H1 (cell line): ENCODE measurements around the gene GAPDHS. TPM values are rescaled to one million over a fixed set of nuclear protein-coding genes. Genes with fewer than 3 reads are reported as not detected.
A peak's percentile ranks its signal among the peaks of the same experiment; 100 is the strongest.

Experiments used
- CTCF ChIA-PET: fragments of 300-600 bp; sonication (Branson Sonifier 250); formaldehyde crosslinking; loops from one replicate; lab custom pipeline; 2021; ENCODE audit not compliant: partially characterized antibody; lab: Charles Lee
- POLR2A ChIA-PET: fragments of 300-600 bp; sonication (Branson Sonifier 250); formaldehyde crosslinking; loops from one replicate; lab custom pipeline; 2021; ENCODE audit warnings: inconsistent platforms; ENCODE audit not compliant: partially characterized antibody; lab: Charles Lee
- DNase-seq, 2 experiments: peaks; one replicate each; pipeline versions ENCODE4 v3.0.0 to v3.0.0-alpha.2; 2010 to 2022; ENCODE audit warnings: low spot score in 2 of 2, low read depth in 1 of 2, mixed read lengths in 1 of 2
- FAIRE-seq: peaks from 2 replicates; lab custom pipeline; 2011; peaks lifted over from hg19 to GRCh38; lab: Jason Lieb, UNC
- H2AFZ ChIP-seq: 2 replicates; pipeline ENCODE4 v1.8.1; 2012; ENCODE audit warnings: low read length, inconsistent platforms
- H2AK5ac ChIP-seq: 2 replicates; pipeline ENCODE4 v1.6.1; 2013; ENCODE audit warnings: low read depth, low read length
- H2BK120ac ChIP-seq: replicated peaks from 2 replicates; pipeline ENCODE3; 2013; ENCODE audit warnings: low read depth, low read length, inconsistent platforms
- H2BK12ac ChIP-seq: 2 replicates; pipeline ENCODE4 v1.6.1; 2013; ENCODE audit warnings: low read depth, low read length
- H2BK15ac ChIP-seq: 2 replicates; pipeline ENCODE4 v1.6.1; 2013; ENCODE audit warnings: low read length
- H2BK20ac ChIP-seq: 2 replicates; pipeline ENCODE4 v1.6.1; 2013; ENCODE audit warnings: low read length
- H2BK5ac ChIP-seq: 2 replicates; pipeline ENCODE4 v1.6.1; 2013; ENCODE audit warnings: low read depth, low read length
- H3K14ac ChIP-seq: 2 replicates; pipeline ENCODE4 v1.6.1; 2013; ENCODE audit warnings: inconsistent platforms; ENCODE audit not compliant: insufficient read length
- H3K18ac ChIP-seq: 2 replicates; pipeline ENCODE4 v1.6.1; 2013; ENCODE audit warnings: low read length; ENCODE audit errors: extremely low read depth
- H3K23ac ChIP-seq: 2 replicates; pipeline ENCODE4 v1.6.1; 2013; ENCODE audit warnings: inconsistent platforms; ENCODE audit not compliant: insufficient read length
- H3K23me2 ChIP-seq: 2 replicates; pipeline ENCODE4 v1.6.1; 2013; ENCODE audit warnings: low read depth, low read length
- H3K27ac ChIP-seq: 2 replicates; pipeline ENCODE4 v1.6.1; 2011; ENCODE audit warnings: low read depth, low read length, inconsistent platforms
- H3K27me3 ChIP-seq, 4 experiments: replicated peaks in 1 of 4; 1 replicate in 1 of 4; 2 replicates in 3 of 4; pipeline versions ENCODE4 v1.6.1 to v1.8.1; 2011 to 2013; ENCODE audit warnings: low read length in 3 of 4, mild to moderate bottlenecking in 3 of 4, inconsistent platforms in 2 of 4, mixed read lengths in 2 of 4, moderate library complexity in 1 of 4; ENCODE audit not compliant: control insufficient read depth in 3 of 4, insufficient read depth in 3 of 4; ENCODE audit errors: extremely low read depth in 1 of 4
- H3K36me3 ChIP-seq, 4 experiments: 2 replicates each; pipeline versions ENCODE4 v1.6.1 to v1.8.1; 2011 to 2013; ENCODE audit warnings: mild to moderate bottlenecking in 4 of 4, low read length in 3 of 4, moderate library complexity in 2 of 4, control low read depth in 1 of 4, inconsistent platforms in 1 of 4; ENCODE audit not compliant: insufficient read depth in 4 of 4, control insufficient read depth in 2 of 4
- H3K4ac ChIP-seq: replicated peaks from 2 replicates; pipeline ENCODE3; 2013; ENCODE audit warnings: low read length, low read depth, mixed read lengths, inconsistent platforms; ENCODE audit not compliant: insufficient read length
- H3K4me1 ChIP-seq, 4 experiments: replicated peaks in 1 of 4; 1 replicate in 1 of 4; 2 replicates in 3 of 4; pipeline versions ENCODE4 v1.6.1 to v1.8.1; 2011 to 2013; ENCODE audit warnings: low read length in 3 of 4, inconsistent platforms in 2 of 4, mixed read lengths in 1 of 4; ENCODE audit not compliant: insufficient read depth in 4 of 4, control insufficient read depth in 3 of 4
- H3K4me2 ChIP-seq, 2 experiments: 2 replicates each; pipeline versions ENCODE4 v1.6.1 to v1.8.1; 2011 to 2013; ENCODE audit warnings: low read depth in 2 of 2, low read length in 2 of 2, control low read depth in 1 of 2, inconsistent platforms in 1 of 2, mild to moderate bottlenecking in 1 of 2; ENCODE audit not compliant: insufficient read depth in 1 of 2
- H3K4me3 ChIP-seq, 4 experiments: fragments of 200-600, 300-600 bp in 1 of 4; sonication (generic), shearing (Covaris generic), sonication (Bioruptor Twin) in 1 of 4; 2 replicates each; pipeline versions ENCODE4 v1.5.1 to v1.8.1; 2011 to 2016; ENCODE audit warnings: low read length in 4 of 4, low read depth in 3 of 4, control low read depth in 2 of 4, inconsistent platforms in 2 of 4, mild to moderate bottlenecking in 2 of 4, mixed read lengths in 1 of 4, moderate library complexity in 1 of 4; ENCODE audit not compliant: insufficient read depth in 2 of 4; ENCODE audit errors: extremely low read depth in 1 of 4
- H3K56ac ChIP-seq: replicated peaks from 2 replicates; pipeline ENCODE3; 2013; ENCODE audit warnings: low read depth, mild to moderate bottlenecking, mixed read lengths, low read length, inconsistent platforms; ENCODE audit not compliant: insufficient read length
- H3K79me1 ChIP-seq: 2 replicates; pipeline ENCODE4 v1.6.1; 2013; ENCODE audit warnings: low read depth, low read length, control low read depth
- H3K79me2 ChIP-seq, 2 experiments: 2 replicates each; pipeline versions ENCODE4 v1.6.1 to v1.8.1; 2012 to 2013; ENCODE audit warnings: low read length in 2 of 2, mild to moderate bottlenecking in 2 of 2, inconsistent platforms in 1 of 2; ENCODE audit not compliant: insufficient read depth in 2 of 2, control insufficient read depth in 1 of 2
- H3K9ac ChIP-seq, 4 experiments: replicated peaks in 1 of 4; 1 replicate in 1 of 4; 2 replicates in 3 of 4; pipeline versions ENCODE4 v1.6.1 to v1.8.1; 2011 to 2013; ENCODE audit warnings: low read depth in 3 of 4, low read length in 3 of 4, control low read depth in 2 of 4, mild to moderate bottlenecking in 2 of 4, moderate library complexity in 2 of 4, inconsistent platforms in 1 of 4; ENCODE audit errors: extremely low read depth in 1 of 4
- H3K9me3 ChIP-seq, 2 experiments: 2 replicates each; pipeline versions ENCODE4 v1.6.1 to v1.8.1; 2012 to 2013; ENCODE audit warnings: mild to moderate bottlenecking in 2 of 2, moderate library complexity in 2 of 2, control low read depth in 1 of 2, inconsistent platforms in 1 of 2, low read depth in 1 of 2, low read length in 1 of 2, mixed read lengths in 1 of 2; ENCODE audit not compliant: insufficient read depth in 2 of 2
- H4K20me1 ChIP-seq, 2 experiments: replicated peaks in 1 of 2; 2 replicates each; pipeline versions ENCODE3 to v1.8.1; 2011 to 2013; ENCODE audit warnings: inconsistent platforms in 2 of 2, low read length in 2 of 2, mild to moderate bottlenecking in 1 of 2; ENCODE audit not compliant: insufficient read depth in 2 of 2, control insufficient read depth in 1 of 2
- H4K5ac ChIP-seq: 2 replicates; pipeline ENCODE4 v1.6.1; 2013; ENCODE audit warnings: low read length, low read depth, mixed read lengths, inconsistent platforms; ENCODE audit not compliant: insufficient read length
- H4K8ac ChIP-seq: 2 replicates; pipeline ENCODE4 v1.8.0; 2013; ENCODE audit warnings: mild to moderate bottlenecking, moderate library complexity, low read length, inconsistent platforms; ENCODE audit not compliant: insufficient read depth; ENCODE audit errors: extremely low read depth
- H4K91ac ChIP-seq: replicated peaks from 2 replicates; pipeline ENCODE3; 2013; ENCODE audit warnings: low read length, mixed read lengths, inconsistent platforms; ENCODE audit not compliant: insufficient read length
- BCL11A ChIP-seq, 2 experiments: IDR thresholded peaks; one replicate each; pipeline ENCODE4 v1.6.1; 2011; ENCODE audit warnings: low read depth in 2 of 2, low read length in 2 of 2, mild to moderate bottlenecking in 2 of 2
- E2F6 ChIP-seq: IDR thresholded peaks from 2 replicates; pipeline ENCODE4 v1.6.1; 2012; ENCODE audit warnings: inconsistent platforms
- MAX ChIP-seq: IDR thresholded peaks from 2 replicates; pipeline ENCODE4 v1.6.1; 2012; ENCODE audit warnings: inconsistent platforms
- POLR2AphosphoS5 ChIP-seq: IDR thresholded peaks from 2 replicates; pipeline ENCODE4 v1.6.1; 2011; ENCODE audit warnings: low read depth, low read length
- SAP30 ChIP-seq: fragments of 300-600 bp; sonication (generic); IDR thresholded peaks from 2 replicates; pipeline ENCODE4 v1.7.1; 2012; ENCODE audit warnings: low read length, moderate library complexity, mild to moderate bottlenecking, inconsistent platforms; ENCODE audit not compliant: insufficient read depth, insufficient replicate concordance
- SP4 ChIP-seq: IDR thresholded peaks from 2 replicates; pipeline ENCODE4 v1.6.1; 2012; ENCODE audit warnings: low read length, inconsistent platforms
- TAF7 ChIP-seq: optimal IDR thresholded peaks from 2 replicates; pipeline ENCODE3; 2011; ENCODE audit warnings: low read depth, mild to moderate bottlenecking, inconsistent platforms, low read length, moderate library complexity, borderline replicate concordance
- USF2 ChIP-seq: IDR thresholded peaks from 2 replicates; pipeline ENCODE4 v1.6.1; 2011; ENCODE audit warnings: low read length, improper control_type of control experiment
- WGBS, 2 experiments: shearing (Covaris generic) in 1 of 2; methylation state at CpG; one replicate each; pipeline versions ENCODE4 v1.1.6 to v1.1.7; 2013 to 2015; ENCODE audit warnings: low lambda C conversion rate in 2 of 2, mixed read lengths in 2 of 2, inconsistent platforms in 1 of 2, low coverage in 1 of 2, missing lambda C conversion rate in 1 of 2; ENCODE audit not compliant: insufficient replicate concordance in 2 of 2, insufficient coverage in 1 of 2, insufficient read length in 1 of 2; ENCODE audit errors: extremely low coverage in 1 of 2, missing lambda C conversion rate in 1 of 2; 5-methylcytosine and 5-hydroxymethylcytosine counted together
- polyA plus RNA-seq, 7 experiments: library from polyadenylated mRNA; depleted of rRNA in 3 of 7; stranded (reverse) in 5 of 7; unstranded in 2 of 7; fragments of >200 nt in 5 of 7; fragments of 200-250 nt in 2 of 7; gene quantifications; 1 replicate in 5 of 7; 2 replicates in 1 of 7; 4 replicates in 1 of 7; pipeline versions ENCODE4 v1.2.1 to v1.2.3, GENCODE V29; 2011 to 2013; ENCODE audit warnings: missing spikeins in 2 of 7, mixed read lengths in 2 of 7
- total RNA-seq: library from RNA; stranded (reverse); fragmentation: NEBNext Ultra II Directional; extraction: Animal tissue kit (Norgen Biotek cat#: 25700); gene quantifications from 2 replicates; pipeline ENCODE4 v1.2.1, GENCODE V29; 2021

The GAPDHS gene
- total and polyA plus RNA-seq, 2 of the 8 experiments (the other 6 are each of a cell fraction or from before 2014, with no cell fraction given): 0.26 TPM; not detected in 1

GRCh38 chr19:35509018-35509652, 24.1 kb upstream of the GAPDHS start:
- Histone ChIP-seq H4K91ac (peak overlapping the region; percentile 87), H3K27ac (peak overlapping the region; percentile 92), H4K20me1 (peaks cover 0 to 3% of the 10 kb centered on the region in 2 experiments), H2BK120ac (peak overlapping the region; percentile 69), H3K18ac (peak overlapping the region; percentile 89; the same call in 1 of the 2 replicates), H2AFZ (no peak overlapping the region), H4K8ac (no peak overlapping the region), H3K4me3 (peak overlapping the region; percentile 77 to 99 (median 93)), H3K23me2 (peaks cover 11% of the 10 kb centered on the region), H3K9ac (peak overlapping the region; percentile 64 to 95 (median 93)), H2BK5ac (peak overlapping the region; percentile 94), H3K4ac (peak overlapping the region; percentile 87), H3K14ac (no peak overlapping the region), H2AK5ac (no peak overlapping the region), H3K9me3 (no peaks in the 10 kb centered on the region), H3K27me3 (peaks cover 0 to 6% (median 4%) of the 10 kb centered on the region in 4 experiments; a peak in 3 of 7 replicates), H2BK12ac (no peak overlapping the region), H3K56ac (peak overlapping the region; percentile 70), H4K5ac (peak overlapping the region; percentile 61), H3K4me2 (peak overlapping the region; percentile 84 to 86), H3K79me2 (peaks cover 0 to 34% of the 10 kb centered on the region in 2 experiments; a peak in 2 of 4 replicates), H3K79me1 (peaks cover 2% of the 10 kb centered on the region; the same call in 1 of the 2 replicates), H2BK15ac (peak overlapping the region; percentile 61; the same call in 1 of the 2 replicates), H3K23ac (no peak overlapping the region), H3K36me3 (peaks cover 14 to 35% (median 22%) of the 10 kb centered on the region in 4 experiments), H3K4me1 (peaks cover 0 to 20% (median 17%) of the 10 kb centered on the region in 4 experiments; a peak in 6 of 7 replicates), H2BK20ac (0 out of 2 replicates have a peak overlapping the region, but pooled peaks have one; percentile 48)
- FAIRE-seq (peak; percentile 73), DNase-seq (peak in 1 of 2 experiments; percentile 62)
- ChIA-PET POLR2A (interaction anchor here (0.6 to 7.4 kb wide), 33 partner anchors 8 to 484 kb away, joined by 3 to 110 read pairs (median 4); partner anchors contain the start of genes COX6B1, HAUS5 and TMEM147), CTCF (interaction anchor here (0.7 to 3.7 kb wide), 13 partner anchors 14 to 348 kb away, joined by 3 to 28 read pairs (median 4); partner anchors contain the start of gene FFAR3)
- 0 out of 2 replicates have a peak, but pooled peaks have one; percentile 0 for TF ChIP-seq SP4
- peak; percentile 72 for TF ChIP-seq SAP30
- TF ChIP-seq TAF7: peak; percentile 27
- peak; percentile 94 for TF ChIP-seq MAX
- no peak for TF ChIP-seq BCL11A (IDR thresholded peaks at IDR 0.05; ENCODE audit: low read depth in 2 of 2, low read length in 2 of 2)
- no peak; the same call in none of the 2 replicates for TF ChIP-seq POLR2AphosphoS5
- TF ChIP-seq E2F6: peak; percentile 93
- peak; percentile 56 for TF ChIP-seq USF2
- 7% methylated on average over 12 of the region's 12 CpGs; no CpG with 5 or more reads in 1 of the 2 experiments for WGBS, 2 experiments
